Activated CD4-positive, CD25-positive, alpha-beta regulatory T cell treated with anti-CD3 and anti-CD28 coated beads, Interleukin-2, amount 50 U/mL, for 16 hours (primary cell): ENCODE data around the gene COCH.
"Not testable (repeated sequence)": the region's sequence is repeated elsewhere in the genome, so short reads cannot be mapped to it uniquely, and the experiment has no call there.

ENCODE experiments used
- DNase-seq: peaks from one replicate; pipeline ENCODE4 v3.0.0-alpha.2; 2020; ENCODE audit warnings: low read depth, low spot score

COCH gene

GRCh38 chr14:30875788-30876053 is 1.4 kb downstream of the COCH start:
- DNase-seq, result no peak

- no peak for DNase-seq
Observed at GRCh38 chr14:30876692-30877091, 2.3 kb downstream of the COCH start.

GRCh38 chr14:30882431-30882830 is 8.1 kb downstream of the COCH start:
- DNase-seq, result no peak

GRCh38 chr14:30883508-30884294 is 9.3 kb downstream of the COCH start:
- DNase-seq, result no peak

GRCh38 chr14:30884901-30885300 is 10.5 kb downstream of the COCH start:
- DNase-seq, result no peak

GRCh38 chr14:30885840-30886740 is 11.7 kb downstream of the COCH start:
- no peak for DNase-seq

- DNase-seq, result no peak
Observed at GRCh38 chr14:30888480-30889243, 14.3 kb downstream of the COCH start.

GRCh38 chr14:30889244-30889594 is 14.9 kb downstream of the COCH start:
- DNase-seq, result no peak

GRCh38 chr14:30893819-30894218 is 19.5 kb downstream of the COCH start:
- DNase-seq, result no peak

GRCh38 chr14:30894923-30895515 is 20.7 kb downstream of the COCH start:
- DNase-seq, result no peak

- DNase-seq, result no peak
Observed at GRCh38 chr14:30896435-30896834, 22.1 kb downstream of the COCH start.

- not testable (repeated sequence) for DNase-seq
Observed at GRCh38 chr14:30897121-30897520, 22.8 kb downstream of the COCH start.

GRCh38 chr14:30903285-30904124 is 29.1 kb downstream of the COCH start:
- DNase-seq, result no peak

GRCh38 chr14:30906752-30907658 is 32.6 kb downstream of the COCH start:
- DNase-seq, result no peak

- DNase-seq, result no peak
Observed at GRCh38 chr14:30907659-30908057, 33.3 kb downstream of the COCH start.

- no peak for DNase-seq
Observed at GRCh38 chr14:30908826-30909225, 34.5 kb downstream of the COCH start.

- DNase-seq, result no peak
Observed at GRCh38 chr14:30914812-30915211, 40.5 kb downstream of the COCH start.

GRCh38 chr14:30915596-30915995 is 41.2 kb downstream of the COCH start:
- DNase-seq, result no peak

GRCh38 chr14:30921305-30921704 is 46.9 kb downstream of the COCH start:
- no peak for DNase-seq

- DNase-seq, result no peak
Observed at GRCh38 chr14:30921788-30922187, 47.4 kb downstream of the COCH start.
